Endothelial cell of umbilical vein (primary cell): ENCODE measurements around the gene DNAJC4. TPM values are rescaled to one million over a fixed set of nuclear protein-coding genes. Genes with fewer than 3 reads are reported as not detected.
A peak's percentile ranks its signal among the peaks of the same experiment; 100 is the strongest.

ENCODE experiments used
- BruUV-seq: library from RNA; stranded (reverse); fragments of 400-500 nt; replicated peaks from 2 replicates; lab custom pipeline; 2021; lab: Mats Ljungman, UMichigan
- CTCF ChIA-PET: fragments of 300-600, 350-600 bp; sonication (Branson Sonifier 250); formaldehyde crosslinking; loops from one replicate; lab custom pipeline; 2021; ENCODE audit warnings: antibody characterized with exemption, inconsistent platforms; lab: Charles Lee
- POLR2A ChIA-PET: fragments of 300-600, 350-600 bp; sonication (Branson Sonifier 250); formaldehyde crosslinking; loops from one replicate; lab custom pipeline; 2021; ENCODE audit warnings: antibody characterized with exemption, inconsistent platforms; lab: Charles Lee
- DNase-seq: peaks from one replicate; pipeline ENCODE4 v3.0.0-alpha.2; 2011; ENCODE audit warnings: low read depth, low spot score
- FAIRE-seq: peaks from 2 replicates; lab custom pipeline; 2011; peaks lifted over from hg19 to GRCh38; lab: Jason Lieb, UNC
- H2AFZ ChIP-seq: 2 replicates; pipeline ENCODE4 v1.6.0; 2012; ENCODE audit warnings: low read depth, low read length, control low read depth, inconsistent platforms
- H3K27ac ChIP-seq: 2 replicates; pipeline ENCODE4 v1.5.1; 2011; ENCODE audit warnings: low read depth, mild to moderate bottlenecking, control low read depth, low read length, moderate library complexity; ENCODE audit not compliant: insufficient read depth
- H3K27me3 ChIP-seq, 2 experiments: 2 replicates each; pipeline versions ENCODE4 v1.6.0 to v1.6.1; 2011; ENCODE audit warnings: low read length in 2 of 2, mixed read lengths in 1 of 2; ENCODE audit not compliant: control insufficient read depth in 2 of 2, insufficient read depth in 2 of 2
- H3K36me3 ChIP-seq, 2 experiments: 2 replicates in 1 of 2; 3 replicates in 1 of 2; pipeline ENCODE4 v1.5.1; 2011; ENCODE audit warnings: low read length in 2 of 2, mild to moderate bottlenecking in 1 of 2, moderate library complexity in 1 of 2; ENCODE audit not compliant: control insufficient read depth in 2 of 2, insufficient read depth in 2 of 2; ENCODE audit errors: extremely low read depth in 1 of 2
- H3K4me1 ChIP-seq: 3 replicates; pipeline ENCODE4 v1.5.1; 2011; ENCODE audit warnings: mild to moderate bottlenecking, low read length; ENCODE audit not compliant: control insufficient read depth, insufficient read depth; ENCODE audit errors: extremely low read depth
- H3K4me2 ChIP-seq: 2 replicates; pipeline ENCODE4 v1.6.1; 2011; ENCODE audit warnings: low read length, control low read depth, mixed read lengths; ENCODE audit not compliant: insufficient read depth
- H3K4me3 ChIP-seq, 3 experiments: fragments of 200-600 bp in 1 of 3; sonication (generic), shearing (Covaris generic) in 1 of 3; replicated peaks in 1 of 3; 2 replicates each; pipeline ENCODE4 v1.5.1; 2011 to 2016; ENCODE audit warnings: control low read depth in 3 of 3, low read length in 3 of 3, mild to moderate bottlenecking in 2 of 3, inconsistent platforms in 1 of 3, low read depth in 1 of 3, moderate library complexity in 1 of 3; ENCODE audit not compliant: insufficient read depth in 1 of 3
- H3K79me2 ChIP-seq: 2 replicates; pipeline ENCODE4 v1.6.0; 2012; ENCODE audit warnings: low read length, inconsistent platforms; ENCODE audit not compliant: control insufficient read depth, insufficient read depth
- H3K9ac ChIP-seq: replicated peaks from 2 replicates; pipeline ENCODE3; 2011; ENCODE audit warnings: low read length, control low read depth; ENCODE audit not compliant: insufficient read depth; ENCODE audit errors: extremely low read depth
- H3K9me1 ChIP-seq: replicated peaks from 3 replicates; pipeline ENCODE4 v1.6.0; 2011; ENCODE audit warnings: mild to moderate bottlenecking, low read length; ENCODE audit not compliant: control insufficient read depth, insufficient read depth; ENCODE audit errors: extremely low read depth
- H3K9me3 ChIP-seq: replicated peaks from 2 replicates; pipeline ENCODE4 v1.5.1; 2012; ENCODE audit warnings: low read length, inconsistent platforms; ENCODE audit not compliant: control insufficient read depth, insufficient read depth
- H4K20me1 ChIP-seq: replicated peaks from 2 replicates; pipeline ENCODE3; 2011; ENCODE audit warnings: mild to moderate bottlenecking, low read length; ENCODE audit not compliant: control insufficient read depth, insufficient read depth; ENCODE audit errors: extremely low read depth
- EZH2 ChIP-seq: IDR thresholded peaks from 2 replicates; pipeline ENCODE4 v1.6.1; 2012; ENCODE audit warnings: borderline replicate concordance, low read depth, mild to moderate bottlenecking, moderate library complexity, low read length, inconsistent platforms; ENCODE audit not compliant: severe bottlenecking
- FOS ChIP-seq: IDR thresholded peaks from 2 replicates; pipeline ENCODE4 v1.6.1; 2011; ENCODE audit warnings: mild to moderate bottlenecking, low read length, moderate library complexity, borderline replicate concordance; ENCODE audit not compliant: insufficient read depth
- GATA2 ChIP-seq: IDR thresholded peaks from 2 replicates; pipeline ENCODE4 v1.7.0; 2011; ENCODE audit warnings: low read depth, mild to moderate bottlenecking, moderate library complexity, mixed read lengths, low read length; ENCODE audit not compliant: insufficient read length, insufficient read depth
- JUN ChIP-seq: IDR thresholded peaks from 2 replicates; pipeline ENCODE4 v1.6.1; 2011; ENCODE audit warnings: borderline replicate concordance, low read depth; ENCODE audit not compliant: insufficient read length, insufficient read depth
- MYC ChIP-seq: IDR thresholded peaks from one replicate; pipeline ENCODE4 v1.6.1; 2011; ENCODE audit warnings: mild to moderate bottlenecking, low read depth, low read length
- POLR2A ChIP-seq: IDR thresholded peaks from 2 replicates; pipeline ENCODE4 v1.6.1; 2012; ENCODE audit warnings: low read depth, mild to moderate bottlenecking, control low read depth, low read length
- POLR2AphosphoS5 ChIP-seq: IDR thresholded peaks from 2 replicates; pipeline ENCODE4 v1.6.1; 2012; ENCODE audit warnings: low read depth, mild to moderate bottlenecking, control low read depth, low read length, moderate library complexity; ENCODE audit not compliant: insufficient read depth
- dilution Hi-C: fragments of 300-500 bp; cut with MboI; formaldehyde crosslinking; loops from one replicate; pipeline ENCODE4 v1.15.0; 2019; ENCODE audit warnings: low sequenced_read_pairs; ENCODE audit not compliant: extremely low pct_ligation_motif_present
- intact Hi-C: fragments of 100-400 bp; cut with micrococcal nuclease; formaldehyde crosslinking; loops from one replicate; pipeline ENCODE4 v1.10.0; 2022
- polyA plus RNA-seq, 4 experiments: library from polyadenylated mRNA; depleted of rRNA in 3 of 4; stranded (reverse) in 3 of 4; unstranded in 1 of 4; fragments of >200 nt; gene quantifications; 2 replicates each; pipeline versions ENCODE4 v1.2.1 to v1.2.3, GENCODE V29; 2011 to 2012; ENCODE audit warnings: missing spikeins in 1 of 4
- total RNA-seq: library from RNA; stranded (reverse); gene quantifications from 2 replicates; pipeline ENCODE4 v1.2.3, GENCODE V29; 2021
- TF ChIP-seq, protein P1 (sequence below): IDR thresholded peaks from 2 replicates; pipeline ENCODE4 v1.6.1; 2011; ENCODE audit not compliant: insufficient read depth, insufficient read length
- TF ChIP-seq, protein P2 (sequence below), 2 donors: IDR thresholded peaks; 1 replicate in 1 of 2; 2 replicates in 1 of 2; pipeline ENCODE4 v1.5.1; 2011; ENCODE audit warnings: low read length in 2 of 2, mild to moderate bottlenecking in 2 of 2, moderate library complexity in 2 of 2, control low read depth in 1 of 2, inconsistent platforms in 1 of 2, low read depth in 1 of 2; ENCODE audit not compliant: insufficient read depth in 1 of 2; ENCODE audit errors: extremely low read depth in 1 of 2

The DNAJC4 gene
- total and polyA plus RNA-seq, 2 donors (not counting 3 experiments of a cell fraction or from before 2014, with no cell fraction given): 23.5 to 41.2 TPM

DNA sequence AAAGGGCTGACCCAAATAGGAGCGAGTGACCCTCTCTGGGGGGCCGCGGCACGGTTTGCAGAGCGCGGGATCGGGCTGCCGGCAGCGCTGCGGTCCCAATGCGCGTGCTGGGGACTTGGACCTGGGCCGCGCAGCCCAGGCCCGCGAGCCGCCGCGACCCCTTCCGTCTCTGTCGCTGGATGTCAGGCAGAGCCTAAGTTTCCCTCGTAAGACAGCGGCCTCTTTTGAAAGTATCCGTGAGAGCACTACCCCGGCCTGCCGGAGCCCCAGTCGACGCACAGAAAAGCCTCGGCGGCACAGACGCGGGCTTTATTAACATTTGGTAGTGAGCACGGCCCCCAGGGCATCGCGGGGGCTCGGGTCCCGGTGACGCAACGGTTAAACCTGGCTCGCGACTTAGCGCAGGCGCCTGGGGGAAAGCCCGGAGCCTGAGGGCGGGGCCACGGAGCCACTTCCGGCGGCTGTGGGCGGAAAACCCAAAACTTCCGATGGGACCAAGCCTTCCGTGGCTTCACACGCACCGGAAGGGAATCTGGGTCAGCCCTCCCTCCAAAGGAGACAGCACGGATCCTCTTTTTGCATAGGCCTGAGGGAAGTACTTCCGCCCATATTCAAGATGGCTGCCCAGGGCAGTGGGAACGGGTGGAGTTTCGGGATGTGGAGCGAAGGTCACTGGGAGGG, 39.3 kb downstream of the DNAJC4 start:
- intact Hi-C loops: loop anchor here (1.0 to 2.0 kb wide), 8 partner anchors 16 to 509 kb away; partner anchors contain the start of genes DNAJC4, ESRRA, GPR137 and PLCB3
- DNase-seq: peak; percentile 100
- CTCF ChIA-PET: interaction anchor here (0.9 to 5.6 kb wide), 9 partner anchors 11 to 85 kb away, joined by 3 to 60 read pairs (median 5); partner anchors contain the start of genes CATSPERZ, FERMT3, PLCB3 and PPP1R14B
- H3K4me2 ChIP-seq: peak overlapping the region; percentile 43
- TF ChIP-seq, protein P1, sequence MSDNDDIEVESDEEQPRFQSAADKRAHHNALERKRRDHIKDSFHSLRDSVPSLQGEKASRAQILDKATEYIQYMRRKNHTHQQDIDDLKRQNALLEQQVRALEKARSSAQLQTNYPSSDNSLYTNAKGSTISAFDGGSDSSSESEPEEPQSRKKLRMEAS: no peak
- TF ChIP-seq JUN (no peak), POLR2A (peak; percentile 73), POLR2AphosphoS5 (peak; percentile 92)
- peak overlapping the region; percentile 76 for H3K9ac ChIP-seq
- peak overlapping the region; percentile 9 for H2AFZ ChIP-seq
- H3K4me3 ChIP-seq: peak overlapping the region in 2 of 3 experiments; percentile 58 to 66
- peaks cover 0 to 13% of the 10 kb centered on the region in 2 experiments for H3K36me3 ChIP-seq
- no peaks in the 10 kb centered on the region for H3K27me3 ChIP-seq
- H4K20me1 ChIP-seq: no peaks in the 10 kb centered on the region
- dilution Hi-C loops: no loop called here
- no peaks in the 10 kb centered on the region for H3K79me2 ChIP-seq
- peak overlapping the region; percentile 76 for H3K27ac ChIP-seq
- H3K9me1 ChIP-seq: no peaks in the 10 kb centered on the region
- BruUV-seq: TSS peak; percentile 30
- peaks cover 38% of the 10 kb centered on the region for H3K4me1 ChIP-seq
- POLR2A ChIA-PET: interaction anchor here (1.0 to 2.6 kb wide), 2 partner anchors 24 to 28 kb away, joined by 3 to 10 read pairs; partner anchors contain the start of gene PPP1R14B
- no peaks in the 10 kb centered on the region for H3K9me3 ChIP-seq
- peak; percentile 99 for FAIRE-seq

DNA sequence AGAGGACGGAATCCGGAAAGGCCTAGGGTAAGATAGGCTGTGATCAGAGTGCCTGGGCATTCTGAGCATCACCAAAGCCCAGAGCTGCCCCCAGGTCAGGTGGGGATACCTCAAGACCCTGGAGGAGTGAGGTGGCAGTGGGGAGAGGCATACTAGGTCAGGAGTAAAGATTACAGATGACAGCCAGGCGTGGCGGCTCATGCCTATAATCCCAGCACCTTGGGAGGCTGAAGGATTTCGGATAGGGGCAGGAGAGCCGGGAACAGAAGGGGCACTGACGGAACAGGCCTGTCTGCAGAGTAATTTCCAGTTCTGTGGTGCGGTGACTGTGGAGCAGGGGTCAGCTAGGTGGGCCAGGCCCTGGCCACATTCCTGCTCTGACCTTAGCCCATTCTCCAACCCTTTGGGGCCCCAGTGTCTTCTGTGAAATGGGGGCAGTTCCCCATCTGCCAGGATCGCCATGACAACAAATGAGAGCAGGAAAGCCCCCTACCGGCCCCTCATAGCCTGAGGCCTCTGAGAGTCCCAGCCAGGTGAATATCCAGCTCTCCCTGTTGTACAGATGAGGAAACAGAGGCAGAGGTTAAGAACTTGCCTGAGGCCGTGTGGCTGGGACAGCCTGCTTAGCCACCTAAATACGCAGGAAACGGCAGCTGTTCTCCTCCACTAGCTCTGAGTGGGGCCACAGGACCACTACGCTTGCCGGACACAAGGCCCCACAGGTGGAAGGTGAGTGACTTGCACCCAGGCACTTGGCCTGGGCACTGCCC, 44.9 kb downstream of the DNAJC4 start:
- Histone ChIP-seq H3K9ac (no peak overlapping the region), H3K9me3 (no peaks in the 10 kb centered on the region), H3K79me2 (no peaks in the 10 kb centered on the region), H3K9me1 (no peaks in the 10 kb centered on the region), H4K20me1 (no peaks in the 10 kb centered on the region), H3K4me3 (no peak overlapping the region), H3K4me2 (no peak overlapping the region), H3K36me3 (peaks cover 2 to 16% of the 10 kb centered on the region in 2 experiments), H2AFZ (no peak overlapping the region), H3K27me3 (no peaks in the 10 kb centered on the region), H3K27ac (no peak overlapping the region), H3K4me1 (peaks cover 4% of the 10 kb centered on the region)
- POLR2A ChIA-PET: no interaction called here
- TF ChIP-seq EZH2: no peak
- TF ChIP-seq GATA2: no peak
- no peak for TF ChIP-seq MYC
- no peak for TF ChIP-seq FOS
- TF ChIP-seq POLR2A: no peak
- TF ChIP-seq, protein P1: no peak
- TF ChIP-seq JUN: no peak
- TF ChIP-seq POLR2AphosphoS5: no peak
- TF ChIP-seq, protein P2, sequence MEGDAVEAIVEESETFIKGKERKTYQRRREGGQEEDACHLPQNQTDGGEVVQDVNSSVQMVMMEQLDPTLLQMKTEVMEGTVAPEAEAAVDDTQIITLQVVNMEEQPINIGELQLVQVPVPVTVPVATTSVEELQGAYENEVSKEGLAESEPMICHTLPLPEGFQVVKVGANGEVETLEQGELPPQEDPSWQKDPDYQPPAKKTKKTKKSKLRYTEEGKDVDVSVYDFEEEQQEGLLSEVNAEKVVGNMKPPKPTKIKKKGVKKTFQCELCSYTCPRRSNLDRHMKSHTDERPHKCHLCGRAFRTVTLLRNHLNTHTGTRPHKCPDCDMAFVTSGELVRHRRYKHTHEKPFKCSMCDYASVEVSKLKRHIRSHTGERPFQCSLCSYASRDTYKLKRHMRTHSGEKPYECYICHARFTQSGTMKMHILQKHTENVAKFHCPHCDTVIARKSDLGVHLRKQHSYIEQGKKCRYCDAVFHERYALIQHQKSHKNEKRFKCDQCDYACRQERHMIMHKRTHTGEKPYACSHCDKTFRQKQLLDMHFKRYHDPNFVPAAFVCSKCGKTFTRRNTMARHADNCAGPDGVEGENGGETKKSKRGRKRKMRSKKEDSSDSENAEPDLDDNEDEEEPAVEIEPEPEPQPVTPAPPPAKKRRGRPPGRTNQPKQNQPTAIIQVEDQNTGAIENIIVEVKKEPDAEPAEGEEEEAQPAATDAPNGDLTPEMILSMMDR (IDR thresholded peaks at IDR 0.05; ENCODE audit: extremely low read depth in 1 of 2, insufficient read depth in 1 of 2, low read depth in 1 of 2, low read length in 2 of 2): no peak
- intact Hi-C loops: no loop called here
- no peak for DNase-seq
- FAIRE-seq: no peak
- dilution Hi-C loops: no loop called here
- CTCF ChIA-PET: interaction anchor here (1.3 to 4.4 kb wide), 2 partner anchors 26 to 80 kb away, joined by 3 to 20 read pairs; partner anchors contain the start of gene CATSPERZ
- no TSS peak for BruUV-seq
